Measurements from ENCODE around the gene RASD1.
"Not testable (repeated sequence)": the region's sequence is repeated elsewhere in the genome, so short reads cannot be mapped to it uniquely, and the experiment has no call there.

Gene RASD1

GRCh38 chr17:17491031-17491471 lies 5.1 kb downstream of the RASD1 start:
- no peak for TF ChIP-seq CTCF (IDR thresholded peaks at IDR 0.05; ENCODE audit: borderline replicate concordance, insufficient read depth, low read depth, low read length)
- no peak overlapping the region for H3K4me3 ChIP-seq (ENCODE audit: low read depth, low read length)

- H3K4me3 ChIP-seq (ENCODE audit: low read depth, low read length): no peak overlapping the region
- no peak for TF ChIP-seq CTCF (IDR thresholded peaks at IDR 0.05; ENCODE audit: borderline replicate concordance, insufficient read depth, low read depth, low read length)
These were observed 8.2 kb downstream of the RASD1 start for GRCh38 chr17:17487998-17488397.

- not testable (repeated sequence) for H3K4me3 ChIP-seq (ENCODE audit: low read depth, low read length)
These were observed 9.8 kb downstream of the RASD1 start for GRCh38 chr17:17486416-17486815.

- no peak for TF ChIP-seq CTCF (IDR thresholded peaks at IDR 0.05; ENCODE audit: borderline replicate concordance, insufficient read depth, low read depth, low read length)
- H3K4me3 ChIP-seq (ENCODE audit: low read depth, low read length): no peak overlapping the region
These were observed 10.8 kb downstream of the RASD1 start for GRCh38 chr17:17485420-17485819.

GRCh38 chr17:17484451-17484899 lies 11.7 kb downstream of the RASD1 start:
- no peak for TF ChIP-seq CTCF (IDR thresholded peaks at IDR 0.05; ENCODE audit: borderline replicate concordance, insufficient read depth, low read depth, low read length)

GRCh38 chr17:17481860-17482259 lies 14.3 kb downstream of the RASD1 start:
- H3K4me3 ChIP-seq (ENCODE audit: low read depth, low read length): no peak overlapping the region
- no peak for TF ChIP-seq CTCF (IDR thresholded peaks at IDR 0.05; ENCODE audit: borderline replicate concordance, insufficient read depth, low read depth, low read length)

More at GRCh38 chr17:17484451-17484899, 11.7 kb downstream of the RASD1 start:
- H3K4me3 ChIP-seq (ENCODE audit: low read depth, low read length): no peak overlapping the region

GRCh38 chr17:17480593-17481148 lies 15.5 kb downstream of the RASD1 start:
- no peak for TF ChIP-seq CTCF (IDR thresholded peaks at IDR 0.05; ENCODE audit: borderline replicate concordance, insufficient read depth, low read depth, low read length)
- no peak overlapping the region for H3K4me3 ChIP-seq (ENCODE audit: low read depth, low read length)
